Activated CD8-positive, alpha-beta memory T cell treated with anti-CD3 and anti-CD28 coated beads for 1 hour (primary cell): ENCODE measurements around the gene XRCC1.
"Not testable (repeated sequence)": the region's sequence is repeated elsewhere in the genome, so short reads cannot be mapped to it uniquely, and the experiment has no call there.

Experiments used
- DNase-seq, 2 donors: peaks; one replicate each; pipeline ENCODE4 v3.0.0-alpha.2; 2020; ENCODE audit warnings: low read depth in 1 of 2; ENCODE audit errors: extremely low read depth in 1 of 2

XRCC1 gene

GRCh38 chr19:43575156-43575950, at the start of gene XRCC1, which contains the start of gene PINLYP:
XRCC1 (minus strand) TSS chr19:43575527; CDS start chr19:43575458, 69 bp downstream.
PINLYP (plus strand) TSS chr19:43575801; CDS start chr19:43577192, 1,391 bp downstream.
- peak; percentile 89 to 94 for DNase-seq

GRCh38 chr19:43624933-43625332, 49.6 kb upstream of the XRCC1 start:
- DNase-seq = peak; percentile 69 to 73

- no peak for DNase-seq
These were observed 48.8 kb upstream of the XRCC1 start for GRCh38 chr19:43623889-43624670.

GRCh38 chr19:43622956-43623355, 47.6 kb upstream of the XRCC1 start:
- DNase-seq = no peak

- DNase-seq = no peak
These were observed 46.7 kb upstream of the XRCC1 start for GRCh38 chr19:43622070-43622469.

- DNase-seq = peak; percentile 73 to 75
These were observed 45.0 kb upstream of the XRCC1 start for GRCh38 chr19:43620061-43621001.

GRCh38 chr19:43619262-43620060, 44.1 kb upstream of the XRCC1 start, which contains the start of gene ZNF428:
ZNF428 (minus strand) TSS chr19:43619629; CDS start chr19:43614304, 5,325 bp downstream.
- DNase-seq = peak; percentile 63 to 78

GRCh38 chr19:43618921-43619261, 43.6 kb upstream of the XRCC1 start:
- DNase-seq = no peak

GRCh38 chr19:43616954-43617353, 41.6 kb upstream of the XRCC1 start:
- DNase-seq = no peak

- DNase-seq = no peak
These were observed 41.0 kb upstream of the XRCC1 start for GRCh38 chr19:43616306-43616705.

GRCh38 chr19:43612374-43612773, 37.0 kb upstream of the XRCC1 start:
- no peak for DNase-seq

GRCh38 chr19:43611788-43612187, 36.5 kb upstream of the XRCC1 start, which contains the start of gene SRRM5:
SRRM5 (plus strand) TSS chr19:43612088; CDS start chr19:43612122, 34 bp downstream.
- no peak for DNase-seq

- DNase-seq = no peak
These were observed 35.2 kb upstream of the XRCC1 start for GRCh38 chr19:43610493-43610892.

- no peak for DNase-seq
These were observed 34.5 kb upstream of the XRCC1 start for GRCh38 chr19:43609872-43610271.

- DNase-seq = no peak
These were observed 32.2 kb upstream of the XRCC1 start for GRCh38 chr19:43607238-43608205.

GRCh38 chr19:43606569-43607229, 31.4 kb upstream of the XRCC1 start:
- no peak for DNase-seq

GRCh38 chr19:43605875-43606568, 30.7 kb upstream of the XRCC1 start:
- DNase-seq = no peak

GRCh38 chr19:43600326-43600725, 25.0 kb upstream of the XRCC1 start:
- not testable (repeated sequence) for DNase-seq
